Vagina (tissue), 2 donors: ENCODE results near the gene SLC39A1.

Source experiments
- POLR2A ChIP-seq, 2 donors: fragments of 450-650 bp; IDR thresholded peaks; one replicate each; pipeline ENCODE4 v1.6.1; 2017; ENCODE audit warnings: antibody characterized with exemption in 2 of 2, mild to moderate bottlenecking in 2 of 2, moderate library complexity in 2 of 2
- POLR2AphosphoS5 ChIP-seq, 2 donors: sonication (generic); formaldehyde crosslinking; IDR thresholded peaks; one replicate each; pipeline ENCODE4 v1.9.0; 2017; ENCODE audit warnings: antibody characterized with exemption in 2 of 2, mild to moderate bottlenecking in 2 of 2, low read depth in 1 of 2; ENCODE audit not compliant: insufficient read depth in 1 of 2
- TF ChIP-seq, protein P1 (sequence below), 3 experiments: fragments of 450-650 bp in 2 of 3; fragments of 200-600 bp in 1 of 3; sonication (generic) in 1 of 3; IDR thresholded peaks; one replicate each; pipeline ENCODE4 v1.5.1; 2017 to 2019; ENCODE audit warnings: antibody characterized with exemption in 3 of 3, mild to moderate bottlenecking in 2 of 3, moderate library complexity in 2 of 3

GRCh38 chr1:153921803-153922075 lies 41.6 kb downstream of the SLC39A1 start:
- no peak for TF ChIP-seq POLR2A (IDR thresholded peaks at IDR 0.05)
- TF ChIP-seq, protein P1, sequence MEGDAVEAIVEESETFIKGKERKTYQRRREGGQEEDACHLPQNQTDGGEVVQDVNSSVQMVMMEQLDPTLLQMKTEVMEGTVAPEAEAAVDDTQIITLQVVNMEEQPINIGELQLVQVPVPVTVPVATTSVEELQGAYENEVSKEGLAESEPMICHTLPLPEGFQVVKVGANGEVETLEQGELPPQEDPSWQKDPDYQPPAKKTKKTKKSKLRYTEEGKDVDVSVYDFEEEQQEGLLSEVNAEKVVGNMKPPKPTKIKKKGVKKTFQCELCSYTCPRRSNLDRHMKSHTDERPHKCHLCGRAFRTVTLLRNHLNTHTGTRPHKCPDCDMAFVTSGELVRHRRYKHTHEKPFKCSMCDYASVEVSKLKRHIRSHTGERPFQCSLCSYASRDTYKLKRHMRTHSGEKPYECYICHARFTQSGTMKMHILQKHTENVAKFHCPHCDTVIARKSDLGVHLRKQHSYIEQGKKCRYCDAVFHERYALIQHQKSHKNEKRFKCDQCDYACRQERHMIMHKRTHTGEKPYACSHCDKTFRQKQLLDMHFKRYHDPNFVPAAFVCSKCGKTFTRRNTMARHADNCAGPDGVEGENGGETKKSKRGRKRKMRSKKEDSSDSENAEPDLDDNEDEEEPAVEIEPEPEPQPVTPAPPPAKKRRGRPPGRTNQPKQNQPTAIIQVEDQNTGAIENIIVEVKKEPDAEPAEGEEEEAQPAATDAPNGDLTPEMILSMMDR (IDR thresholded peaks at IDR 0.05): no peak
- TF ChIP-seq POLR2AphosphoS5 (IDR thresholded peaks at IDR 0.05; ENCODE audit: insufficient read depth in 1 of 2, low read depth in 1 of 2): no peak
